Measurements from ENCODE around the gene MMP1. TPM values are rescaled to one million over a fixed set of nuclear protein-coding genes. Genes with fewer than 3 reads are reported as not detected.

The MMP1 gene
- total RNA-seq, 4 donors from 2014 or later = 0.35 to 1.7 (median 1.0) TPM

DNA sequence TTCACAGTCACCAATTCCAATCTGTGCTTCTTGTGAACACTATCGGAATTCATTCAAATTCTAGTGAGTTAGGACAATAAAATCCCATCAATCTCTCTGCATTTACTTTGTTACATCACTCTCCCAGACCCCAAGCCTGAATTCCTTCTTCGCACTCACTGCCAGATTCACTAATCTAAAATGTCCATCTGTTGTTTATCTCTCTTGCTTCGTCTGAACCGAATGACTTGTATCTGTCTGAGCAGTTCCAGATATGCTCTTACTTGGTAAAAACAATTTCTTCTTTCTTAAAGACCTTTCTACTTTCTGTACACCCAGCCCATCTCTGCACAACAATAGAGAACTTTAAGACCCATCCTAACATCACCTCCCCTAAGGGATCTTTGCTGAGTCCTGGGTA lies 24.6 kb downstream of the MMP1 start:
- no peaks in the 10 kb centered on the region for H3K36me3 ChIP-seq
- TF ChIP-seq, protein P1, sequence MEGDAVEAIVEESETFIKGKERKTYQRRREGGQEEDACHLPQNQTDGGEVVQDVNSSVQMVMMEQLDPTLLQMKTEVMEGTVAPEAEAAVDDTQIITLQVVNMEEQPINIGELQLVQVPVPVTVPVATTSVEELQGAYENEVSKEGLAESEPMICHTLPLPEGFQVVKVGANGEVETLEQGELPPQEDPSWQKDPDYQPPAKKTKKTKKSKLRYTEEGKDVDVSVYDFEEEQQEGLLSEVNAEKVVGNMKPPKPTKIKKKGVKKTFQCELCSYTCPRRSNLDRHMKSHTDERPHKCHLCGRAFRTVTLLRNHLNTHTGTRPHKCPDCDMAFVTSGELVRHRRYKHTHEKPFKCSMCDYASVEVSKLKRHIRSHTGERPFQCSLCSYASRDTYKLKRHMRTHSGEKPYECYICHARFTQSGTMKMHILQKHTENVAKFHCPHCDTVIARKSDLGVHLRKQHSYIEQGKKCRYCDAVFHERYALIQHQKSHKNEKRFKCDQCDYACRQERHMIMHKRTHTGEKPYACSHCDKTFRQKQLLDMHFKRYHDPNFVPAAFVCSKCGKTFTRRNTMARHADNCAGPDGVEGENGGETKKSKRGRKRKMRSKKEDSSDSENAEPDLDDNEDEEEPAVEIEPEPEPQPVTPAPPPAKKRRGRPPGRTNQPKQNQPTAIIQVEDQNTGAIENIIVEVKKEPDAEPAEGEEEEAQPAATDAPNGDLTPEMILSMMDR (IDR thresholded peaks at IDR 0.05) = no peak
- TF ChIP-seq POLR2A (IDR thresholded peaks at IDR 0.05) = no peak

DNA sequence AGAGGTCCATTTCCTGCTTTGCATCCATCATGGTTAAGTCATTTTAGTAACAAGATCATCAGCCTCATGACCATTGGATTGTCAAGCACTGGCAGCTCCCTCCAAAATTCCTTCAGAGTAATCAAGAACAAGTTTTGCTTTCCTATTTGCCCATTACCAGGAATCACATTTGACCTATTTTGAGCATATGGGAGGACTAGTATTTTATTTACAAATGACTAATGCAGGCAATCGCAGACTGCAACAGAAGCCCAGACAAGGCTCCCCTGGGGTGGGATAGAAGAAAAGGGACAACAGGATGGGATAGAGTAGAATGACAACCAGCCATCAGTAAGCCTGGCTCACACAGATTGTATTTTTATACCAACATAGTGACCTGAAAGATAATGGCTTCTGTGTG lies 26.6 kb downstream of the MMP1 start:
- H3K4me3 ChIP-seq = no peak overlapping the region
- H3K4me1 ChIP-seq = no peaks in the 10 kb centered on the region
- TF ChIP-seq POLR2A (IDR thresholded peaks at IDR 0.05) = no peak
- TF ChIP-seq, protein P1 (IDR thresholded peaks at IDR 0.05) = no peak
- no peaks in the 10 kb centered on the region for H3K36me3 ChIP-seq
- H3K9me3 ChIP-seq = no peaks in the 10 kb centered on the region
- no peak for DNase-seq
- H3K27ac ChIP-seq = no peak overlapping the region
- H3K27me3 ChIP-seq = peaks cover 0 to 4% of the 10 kb centered on the region in 2 donors

More for the DNA sequence above, 24.6 kb downstream of the MMP1 start:
- H3K9me3 ChIP-seq = no peaks in the 10 kb centered on the region
- no peak overlapping the region for H3K27ac ChIP-seq
- H3K4me1 ChIP-seq = no peaks in the 10 kb centered on the region
- no peaks in the 10 kb centered on the region for H3K27me3 ChIP-seq
- DNase-seq = no peak
- no peak overlapping the region for H3K4me3 ChIP-seq

DNA sequence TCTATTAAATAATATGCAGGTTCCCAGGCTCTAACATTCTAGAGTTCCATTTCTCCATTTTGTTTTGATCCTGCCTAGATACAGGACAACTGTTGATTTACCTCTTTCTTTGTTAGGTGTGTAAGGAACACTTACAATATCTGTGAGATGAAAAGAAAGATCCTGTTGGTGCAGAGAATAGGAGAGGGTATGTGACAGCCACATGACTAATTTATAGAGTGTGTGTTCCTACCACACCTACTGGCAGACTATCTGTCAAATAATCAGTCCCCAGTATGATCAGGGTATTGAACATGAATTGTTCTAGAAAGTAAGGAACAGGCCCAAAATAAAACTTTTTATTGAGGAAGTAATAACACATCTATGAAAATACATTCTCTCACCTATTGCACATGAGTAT lies 27.8 kb downstream of the MMP1 start:
- no peak overlapping the region for H3K27ac ChIP-seq
- H3K4me1 ChIP-seq = no peaks in the 10 kb centered on the region
- no peaks in the 10 kb centered on the region for H3K9me3 ChIP-seq
- no peak for DNase-seq
- peaks cover 0 to 4% of the 10 kb centered on the region in 2 donors for H3K27me3 ChIP-seq
- TF ChIP-seq, protein P1 (IDR thresholded peaks at IDR 0.05) = no peak
- no peak for TF ChIP-seq POLR2A (IDR thresholded peaks at IDR 0.05)
- no peak overlapping the region for H3K4me3 ChIP-seq
- H3K36me3 ChIP-seq = no peaks in the 10 kb centered on the region

DNA sequence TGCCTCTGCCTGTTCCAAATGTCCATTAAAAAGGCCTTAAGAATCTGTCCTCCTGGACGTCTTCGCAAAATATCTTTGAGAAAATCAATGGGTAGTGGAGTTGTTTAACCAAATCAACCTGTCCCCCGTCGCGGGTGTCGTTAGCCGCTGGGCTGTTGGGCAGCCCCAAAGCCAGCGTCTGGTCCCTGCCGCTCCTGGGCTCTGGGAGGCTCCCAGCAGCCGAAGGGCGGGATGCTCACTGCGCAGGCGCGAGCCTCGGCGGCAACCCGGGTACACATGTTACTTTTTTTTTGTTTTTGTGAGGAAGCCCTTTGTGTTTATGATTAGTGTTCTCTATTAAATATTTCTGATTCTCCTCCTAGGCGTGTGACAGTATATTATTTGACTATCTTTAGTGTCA lies 30.2 kb downstream of the MMP1 start:
- H3K27me3 ChIP-seq = peaks cover 0 to 4% of the 10 kb centered on the region in 2 donors
- no peaks in the 10 kb centered on the region for H3K9me3 ChIP-seq
- DNase-seq = no peak
- no peaks in the 10 kb centered on the region for H3K4me1 ChIP-seq
- no peak overlapping the region for H3K27ac ChIP-seq
- TF ChIP-seq POLR2A (IDR thresholded peaks at IDR 0.05) = no peak
- TF ChIP-seq, protein P1 (IDR thresholded peaks at IDR 0.05) = no peak
- no peak overlapping the region for H3K4me3 ChIP-seq
- H3K36me3 ChIP-seq = no peaks in the 10 kb centered on the region

DNA sequence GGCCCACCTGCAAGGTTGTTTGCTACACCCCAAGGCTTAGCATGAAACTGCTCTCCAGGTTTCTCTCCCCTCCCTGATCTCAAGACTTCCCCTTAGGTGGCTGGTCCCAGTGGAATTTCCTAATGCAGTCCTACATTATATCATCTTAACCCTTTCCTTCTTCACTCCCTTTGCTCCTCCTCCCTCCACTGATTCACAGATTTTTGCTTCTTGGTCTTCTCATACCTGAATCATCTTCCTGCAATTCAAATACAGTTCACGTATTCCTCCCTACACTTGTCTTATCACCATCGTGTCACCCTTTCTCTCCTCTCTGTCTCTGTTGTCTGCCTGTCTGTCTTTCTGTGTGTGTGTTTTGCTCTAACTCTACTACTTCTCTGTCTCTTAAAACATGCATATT lies 34.5 kb downstream of the MMP1 start:
- peaks cover 0 to 4% of the 10 kb centered on the region in 2 donors for H3K27me3 ChIP-seq
- no peaks in the 10 kb centered on the region for H3K36me3 ChIP-seq
- no peak for DNase-seq
- no peaks in the 10 kb centered on the region for H3K4me1 ChIP-seq
- H3K4me3 ChIP-seq = no peak overlapping the region
- TF ChIP-seq, protein P1 (IDR thresholded peaks at IDR 0.05) = no peak
- TF ChIP-seq POLR2A (IDR thresholded peaks at IDR 0.05) = no peak
- no peak overlapping the region for H3K27ac ChIP-seq
- no peaks in the 10 kb centered on the region for H3K9me3 ChIP-seq

DNA sequence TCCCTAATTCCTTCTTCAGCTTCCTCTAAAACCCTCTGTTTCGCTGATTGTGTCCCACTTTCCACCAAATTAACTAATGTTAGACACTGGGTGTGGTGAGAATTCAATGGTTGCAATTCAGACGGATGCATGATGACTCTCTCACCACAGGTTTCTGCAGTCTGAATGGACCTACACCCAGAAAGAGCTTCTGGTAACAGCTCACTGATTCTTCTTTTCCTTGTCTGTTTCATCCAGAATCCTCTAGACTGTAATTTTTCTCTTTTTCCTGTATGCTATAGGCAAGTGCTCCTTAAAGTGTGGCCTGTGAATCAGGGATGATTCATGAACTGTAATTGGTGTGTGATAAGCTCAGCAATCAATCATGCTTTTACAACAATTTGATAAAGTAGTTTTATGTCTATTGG lies 35.6 kb downstream of the MMP1 start:
- TF ChIP-seq POLR2A (IDR thresholded peaks at IDR 0.05) = no peak
- TF ChIP-seq, protein P1 (IDR thresholded peaks at IDR 0.05) = no peak
- H3K4me3 ChIP-seq = no peak overlapping the region
- no peak overlapping the region for H3K27ac ChIP-seq
- H3K9me3 ChIP-seq = no peaks in the 10 kb centered on the region
- H3K4me1 ChIP-seq = no peaks in the 10 kb centered on the region
- peaks cover 0 to 4% of the 10 kb centered on the region in 2 donors for H3K27me3 ChIP-seq
- no peaks in the 10 kb centered on the region for H3K36me3 ChIP-seq
- no peak for DNase-seq
